Middle frontal gyrus (tissue), 1 donor: ENCODE measurements around the gene DIP2C.
"Not testable (repeated sequence)": the region's sequence is repeated elsewhere in the genome, so short reads cannot be mapped to it uniquely, and the experiment has no call there.

Experiments
- DNase-seq: peaks from one replicate; pipeline ENCODE4 v3.0.0-alpha.2; 2015; ENCODE audit warnings: low spot score; ENCODE audit errors: extremely low spot score

The DIP2C gene

DNA sequence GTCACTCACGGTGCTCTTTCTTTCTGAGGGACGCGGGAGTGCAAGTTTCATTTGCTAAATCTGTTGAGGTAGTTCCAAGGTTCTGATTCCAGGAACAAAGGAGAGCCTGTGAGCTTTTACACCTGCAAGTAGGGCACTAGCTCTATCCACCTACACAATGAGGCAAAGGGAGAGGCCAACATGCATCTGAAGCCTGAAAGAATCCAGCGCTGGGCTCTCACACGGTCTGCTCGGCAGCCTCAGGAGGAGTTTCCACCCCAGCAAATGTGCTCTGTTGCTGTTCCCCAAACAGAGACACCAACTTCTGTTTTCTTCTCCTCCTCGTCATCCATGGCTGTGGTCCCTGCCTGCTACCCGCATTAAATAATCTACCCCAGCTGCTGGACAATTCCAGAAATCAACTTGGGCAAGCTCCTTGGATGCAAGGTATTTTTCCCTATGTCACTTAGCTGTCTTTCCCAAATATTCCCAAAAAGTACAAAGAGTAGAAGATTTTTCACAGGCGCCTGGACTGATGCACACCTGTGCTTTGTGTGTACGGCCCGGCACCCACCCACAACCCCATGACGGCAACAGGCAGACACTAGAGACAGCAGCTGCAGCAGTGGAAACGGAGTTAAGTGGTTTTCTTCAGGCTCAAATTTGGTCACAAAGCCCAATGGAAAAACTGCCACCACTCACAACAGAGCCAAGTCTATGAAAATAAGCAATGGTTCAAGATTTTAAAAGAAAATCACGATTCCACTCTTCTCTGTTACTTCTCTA is 377.4 kb downstream of the DIP2C start:
- DNase-seq, result no peak

DNA sequence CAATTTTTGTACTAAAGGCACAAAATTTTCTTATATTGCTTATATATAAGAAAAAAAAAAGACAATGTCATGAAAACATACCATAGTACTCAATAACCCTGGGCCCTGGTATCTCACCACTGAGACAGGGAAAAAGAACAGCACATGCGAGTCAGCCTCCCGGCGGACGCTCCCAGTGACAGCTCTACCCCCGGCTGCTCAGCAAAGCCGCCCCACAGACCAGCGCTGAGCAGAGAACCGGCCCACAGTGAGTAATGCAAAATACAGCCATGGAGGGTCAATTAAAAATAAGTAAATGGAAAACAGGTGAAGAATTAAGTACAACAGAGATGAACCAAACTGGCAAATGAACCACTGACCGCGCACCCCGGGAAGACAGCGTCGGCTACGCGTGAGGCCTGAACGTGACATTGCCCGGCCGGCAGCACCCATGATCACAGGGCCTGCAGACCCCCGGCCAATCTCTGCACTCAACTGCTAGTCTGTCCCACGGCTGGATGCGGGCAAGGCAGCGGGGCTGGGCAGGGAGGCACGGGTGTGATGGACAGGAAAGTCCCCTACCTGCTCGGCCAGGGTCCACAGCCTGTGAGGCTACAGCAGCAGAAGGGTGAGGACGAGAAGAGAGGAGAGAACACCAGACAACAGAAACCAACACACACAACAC is 378.4 kb downstream of the DIP2C start:
- no peak for DNase-seq

DNA sequence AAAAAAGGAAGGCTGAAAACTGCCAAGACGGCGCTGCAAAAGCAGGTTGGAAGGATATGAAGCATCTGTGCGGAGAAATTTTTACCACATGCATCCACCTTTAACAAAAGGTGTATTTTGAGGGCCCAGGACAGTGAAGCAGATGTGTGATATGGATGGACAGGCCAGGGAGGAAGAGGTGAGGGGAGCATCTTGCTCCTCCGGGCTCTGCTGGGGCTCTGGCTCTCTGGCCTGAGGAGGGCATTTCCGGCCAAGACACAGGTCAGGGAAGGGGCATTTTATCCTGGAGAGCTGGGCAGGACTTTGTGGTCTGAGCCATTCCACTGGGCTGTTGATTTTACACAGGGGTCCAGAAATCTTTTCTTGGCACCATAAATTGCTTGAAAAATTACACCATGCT is 379.1 kb downstream of the DIP2C start:
- DNase-seq, result no peak

DNA sequence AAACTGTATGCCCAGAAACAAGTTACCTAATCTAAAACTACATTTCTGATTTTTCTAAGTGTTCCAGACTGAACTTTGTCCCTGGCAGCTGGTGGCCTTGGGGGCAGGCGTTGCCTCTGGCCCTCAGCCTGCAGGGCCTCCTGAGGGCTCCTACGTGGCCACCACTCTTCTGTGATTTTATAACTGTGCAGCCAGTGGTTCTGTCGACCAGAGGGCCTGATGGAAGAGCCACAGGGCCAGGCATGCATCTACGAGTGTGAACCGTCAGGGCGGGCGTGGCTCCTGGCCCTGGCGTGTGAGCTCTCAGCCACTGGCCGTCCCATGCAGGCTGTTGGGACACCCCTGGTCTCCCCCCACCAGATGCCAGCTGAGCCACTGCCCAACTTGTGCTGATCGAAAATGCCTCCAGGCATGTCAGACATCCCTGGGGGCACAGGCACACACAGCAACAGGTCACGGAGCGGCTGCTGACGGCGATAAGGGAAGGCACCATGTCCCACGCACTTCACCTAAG is 380.8 kb downstream of the DIP2C start:
- no peak for DNase-seq

DNA sequence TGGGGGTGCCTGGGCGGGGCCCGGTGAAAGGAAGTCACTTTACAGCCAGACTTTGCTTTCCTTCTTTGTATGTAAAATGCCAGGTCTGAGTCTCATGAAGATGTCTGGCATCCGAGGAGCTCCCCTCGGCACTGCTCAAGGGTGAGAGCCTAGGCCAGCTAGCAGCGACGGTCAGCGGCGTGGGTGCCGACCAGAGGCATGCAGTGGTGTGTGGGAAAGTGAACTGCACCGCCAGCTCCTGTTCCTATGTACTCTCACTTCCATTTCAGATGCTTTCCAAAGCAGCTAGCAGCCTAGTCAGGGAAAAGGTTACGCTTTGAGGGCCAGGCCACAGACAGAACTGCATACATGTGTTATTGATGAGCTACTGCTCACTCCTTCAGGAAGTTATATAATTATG is 381.4 kb downstream of the DIP2C start:
- DNase-seq, result no peak

DNA sequence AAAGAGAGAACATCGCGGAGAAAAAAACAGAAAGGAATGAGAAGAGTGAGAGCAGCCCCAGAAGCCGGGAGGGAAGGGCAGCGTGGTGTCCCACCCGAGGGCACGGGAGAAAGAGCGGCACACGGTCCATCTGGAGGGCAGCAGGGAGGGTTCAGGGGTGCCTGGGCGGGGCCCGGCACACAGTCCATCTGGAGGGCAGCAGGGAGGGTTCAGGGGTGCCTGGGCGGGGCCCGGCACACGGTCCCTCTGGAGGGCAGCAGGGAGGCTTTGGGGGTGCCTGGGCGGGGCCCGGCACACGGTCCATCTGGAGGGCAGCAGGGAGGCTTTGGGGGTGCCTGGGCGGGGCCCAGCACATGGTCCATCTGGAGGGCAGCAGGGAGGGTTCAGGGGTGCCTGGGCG is 381.8 kb downstream of the DIP2C start:
- no peak for DNase-seq

DNA sequence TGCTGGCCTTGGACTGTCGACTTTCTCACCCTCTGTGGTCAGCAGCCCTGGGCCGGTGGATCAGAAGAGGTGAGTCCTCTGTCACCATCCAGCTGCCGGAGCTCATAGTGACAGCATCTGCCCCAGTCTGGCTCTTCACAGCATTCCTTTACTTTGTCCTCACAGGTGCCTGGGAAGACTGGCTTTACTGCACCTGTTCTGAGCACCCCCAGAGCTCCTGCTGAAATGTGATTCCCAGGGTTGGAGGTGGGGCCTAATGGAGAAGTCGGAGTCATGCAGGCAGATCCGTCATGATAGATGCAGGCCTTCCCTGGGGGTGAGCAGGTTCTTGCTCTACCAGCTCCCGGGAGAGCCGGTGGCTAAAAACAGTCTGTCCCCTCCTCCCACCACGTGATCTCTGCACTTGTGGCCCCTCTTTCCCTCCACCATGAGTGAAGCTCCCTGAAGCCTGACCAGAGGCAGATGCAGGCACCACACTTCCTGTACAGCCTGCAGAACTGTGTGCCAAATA is 382.7 kb downstream of the DIP2C start:
- no peak for DNase-seq

DNA sequence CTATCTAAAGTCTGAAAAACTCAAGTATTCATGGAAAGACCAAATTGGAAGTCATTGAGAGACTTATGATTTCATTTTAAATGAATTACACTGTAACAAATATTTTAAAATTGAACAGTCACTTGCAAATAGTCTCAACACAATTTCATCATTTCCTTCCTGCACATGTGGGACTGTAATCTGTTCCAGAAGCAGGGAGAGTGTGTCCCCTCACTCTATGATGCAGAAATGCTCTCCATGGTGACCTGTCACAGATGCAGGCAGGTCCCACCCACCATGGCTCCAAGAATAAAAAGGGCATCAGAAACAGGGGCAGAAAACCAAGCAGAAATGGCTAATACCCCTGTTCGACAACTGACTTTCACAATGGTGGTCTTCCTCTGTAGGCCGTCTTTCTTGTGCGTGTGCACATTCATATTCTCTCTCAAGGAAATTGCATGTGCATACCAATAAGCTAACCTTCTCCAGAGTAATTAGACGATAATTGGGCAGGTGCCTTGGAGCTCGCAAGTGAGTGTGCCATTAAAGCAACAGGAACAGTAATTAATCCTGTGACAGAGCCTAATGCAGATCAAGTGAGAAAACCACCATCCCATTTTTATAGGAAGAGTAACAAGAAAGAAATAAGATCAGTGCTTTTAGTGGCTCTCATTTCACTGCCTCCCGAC is 383.3 kb downstream of the DIP2C start:
- DNase-seq, result no peak

DNA sequence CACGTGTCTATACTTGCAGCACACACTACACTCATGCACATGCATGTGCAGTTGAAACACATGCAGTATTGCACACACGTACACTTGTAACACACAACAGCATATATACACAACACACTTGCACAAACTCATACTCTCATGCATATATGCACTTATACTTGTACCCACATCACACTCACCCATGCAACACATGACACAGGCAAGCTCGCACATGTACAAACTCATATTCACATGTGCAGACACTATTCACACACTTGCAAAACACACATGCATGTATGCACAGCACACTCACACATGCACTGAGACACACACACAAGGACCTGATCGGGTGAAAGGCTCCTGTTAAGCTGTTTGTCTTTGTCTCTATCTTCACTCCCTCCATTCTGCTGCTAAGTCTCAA is 384.4 kb downstream of the DIP2C start:
- no peak for DNase-seq

DNA sequence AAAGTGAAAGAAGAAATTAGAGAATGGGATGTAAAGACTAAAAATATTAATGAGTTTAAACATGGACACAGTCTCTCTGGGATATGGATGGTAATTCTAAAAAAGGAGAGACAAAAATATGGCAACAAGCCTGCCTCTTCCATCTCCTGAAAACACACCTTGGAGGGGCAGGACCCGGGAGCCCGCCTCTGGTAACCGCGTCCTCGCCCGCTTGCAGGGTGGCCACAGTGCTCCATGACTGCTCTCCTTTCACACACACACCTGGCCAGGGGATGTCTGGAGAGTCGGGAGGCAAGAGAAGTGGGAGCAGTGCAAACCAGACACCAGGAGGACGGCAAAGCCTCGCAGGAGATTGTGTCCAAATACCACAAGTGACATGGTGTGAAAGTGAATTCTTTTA is 387.9 kb downstream of the DIP2C start:
- DNase-seq, result no peak

DNA sequence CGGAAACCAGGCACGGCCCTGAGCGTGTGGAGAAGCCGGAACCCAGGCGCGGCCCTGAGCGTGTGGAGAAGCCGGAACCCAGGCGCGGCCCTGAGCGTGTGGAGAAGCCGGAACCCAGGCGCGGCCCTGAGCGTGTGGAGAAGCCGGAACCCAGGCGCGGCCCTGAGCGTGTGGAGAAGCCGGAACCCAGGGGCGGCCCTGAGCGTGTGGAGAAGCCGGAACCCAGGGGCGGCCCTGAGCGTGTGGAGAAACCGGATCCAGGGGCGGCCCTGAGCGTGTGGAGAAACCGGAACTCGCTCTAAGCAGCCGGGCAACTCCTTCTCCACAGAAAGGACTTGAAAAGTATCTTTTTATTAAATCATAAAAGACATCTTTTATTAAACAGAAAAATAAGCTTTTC is 388.9 kb downstream of the DIP2C start:
- not testable (repeated sequence) for DNase-seq

DNA sequence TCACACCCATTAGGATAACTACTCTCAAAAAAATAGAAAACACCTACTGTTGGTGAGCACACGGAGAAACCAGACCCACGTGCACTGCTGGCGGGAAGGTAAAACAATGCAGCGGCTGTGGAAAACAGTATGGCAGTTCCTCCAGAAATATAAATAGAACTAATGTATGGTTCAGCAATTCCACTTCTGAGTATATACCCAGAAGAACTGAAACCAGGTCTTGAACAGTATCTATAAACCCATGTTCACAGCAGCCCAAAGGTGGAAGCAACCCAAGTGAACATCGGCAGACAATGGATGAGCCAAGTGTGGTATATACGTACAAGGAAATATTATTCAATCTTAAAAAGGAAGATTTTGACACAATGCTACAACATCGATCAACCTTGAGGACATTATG is 389.5 kb downstream of the DIP2C start:
- DNase-seq, result no peak

DNA sequence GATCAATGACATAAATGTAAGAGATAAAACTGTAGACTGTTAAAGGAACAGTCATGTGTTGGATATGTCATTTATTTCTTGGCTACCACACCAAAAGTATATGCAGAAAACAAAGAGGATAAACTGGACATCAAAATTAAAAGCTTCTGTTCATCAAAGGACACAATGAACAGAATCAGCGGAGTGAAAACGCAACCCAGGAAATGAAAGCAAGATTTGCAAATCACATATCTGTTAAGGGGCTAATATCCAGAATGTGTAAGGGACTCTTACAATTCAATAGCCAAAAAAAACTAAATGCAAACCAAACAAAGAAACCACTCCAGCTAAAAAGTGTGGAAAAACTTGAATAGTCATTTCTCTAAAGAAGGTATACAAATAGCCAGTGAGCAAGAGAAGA is 390.0 kb downstream of the DIP2C start:
- DNase-seq, result no peak

DNA sequence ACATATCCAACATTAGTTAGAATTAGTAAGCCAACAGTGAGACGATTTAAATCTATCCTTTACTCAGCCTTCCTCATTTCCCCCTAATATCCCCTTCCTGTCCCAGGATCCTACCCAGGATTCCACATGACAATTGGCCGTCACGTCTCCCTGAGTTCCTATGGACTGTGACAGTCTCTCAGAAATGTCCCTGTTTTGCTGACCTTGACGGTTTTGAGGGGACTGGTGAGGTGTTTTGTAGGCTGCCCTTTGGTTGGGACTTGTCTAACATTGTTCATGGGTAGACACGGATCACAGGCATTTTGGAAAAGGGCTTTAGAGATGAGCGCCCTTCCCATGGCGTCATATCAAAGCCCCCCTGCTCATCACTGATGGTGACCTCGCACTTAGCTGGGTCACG is 391.4 kb downstream of the DIP2C start:
- no peak for DNase-seq

DNA sequence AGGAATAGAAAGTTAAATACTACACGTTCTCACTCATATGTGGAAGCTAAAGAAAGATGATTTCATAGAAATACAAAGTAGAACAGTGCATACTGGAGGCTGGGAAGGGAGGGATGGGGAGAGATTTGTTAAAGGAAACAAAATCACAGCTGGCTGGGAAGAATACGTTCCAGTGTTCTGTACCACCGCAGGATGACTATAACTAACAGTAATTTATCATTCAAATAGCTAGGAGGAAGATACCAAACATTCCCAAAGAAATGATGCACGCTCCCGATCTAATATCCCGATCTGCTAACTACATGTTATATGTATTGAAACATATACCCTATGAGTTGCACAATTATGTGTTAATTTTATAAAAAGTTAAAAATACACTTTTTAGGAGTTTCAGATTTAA is 391.9 kb downstream of the DIP2C start:
- DNase-seq, result no peak

DNA sequence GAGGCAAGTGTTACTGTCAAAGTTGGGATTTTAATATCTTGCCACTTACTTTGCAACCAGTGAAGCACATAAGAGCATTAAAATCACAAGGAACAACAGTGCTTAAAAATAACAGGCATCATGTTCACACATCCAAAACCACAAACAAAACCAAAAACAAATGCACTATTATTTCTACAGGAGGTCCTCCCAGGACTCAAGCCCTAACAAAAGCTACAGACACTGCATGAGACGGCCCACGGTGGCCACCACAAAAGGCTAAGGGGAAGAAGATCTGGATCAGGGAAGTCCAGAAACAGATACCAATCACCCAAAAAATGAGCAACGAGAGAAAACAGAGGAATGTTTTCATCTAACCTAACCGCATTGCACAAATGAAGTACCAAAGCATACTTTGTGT is 395.8 kb downstream of the DIP2C start:
- DNase-seq, result no peak

DNA sequence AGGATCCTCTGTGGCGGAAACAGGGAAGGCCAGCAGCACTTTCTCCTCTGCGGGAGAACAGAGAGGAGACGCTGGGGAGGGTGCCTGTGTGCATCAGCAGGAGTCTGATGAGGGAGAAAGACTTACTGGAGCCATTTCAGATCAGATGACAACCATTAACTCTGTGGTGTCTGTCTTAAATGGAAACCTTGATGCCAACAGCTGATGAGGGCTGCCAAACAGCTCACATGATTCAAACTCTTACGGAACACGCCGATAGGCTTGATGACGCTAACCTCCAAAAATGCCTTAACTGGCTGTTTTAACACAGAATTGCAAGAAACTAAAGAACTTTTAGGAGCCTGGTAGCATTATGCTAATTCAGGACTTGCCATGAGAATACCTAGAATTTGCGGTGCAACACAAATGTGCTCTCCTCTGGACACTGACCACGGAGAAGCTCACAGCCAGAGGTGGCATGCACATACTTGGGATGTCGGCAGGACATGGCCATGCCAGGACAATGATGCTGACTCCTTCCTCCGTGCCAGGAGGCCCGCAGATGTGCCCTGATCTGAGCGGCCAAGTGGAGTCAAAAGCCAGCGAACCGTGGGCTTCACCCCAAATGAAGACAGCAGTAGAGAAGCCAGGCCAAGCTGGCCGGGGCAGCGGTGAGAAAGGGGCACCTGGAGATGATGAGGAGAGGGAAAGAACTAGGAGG is 399.3 kb downstream of the DIP2C start:
- no peak for DNase-seq

DNA sequence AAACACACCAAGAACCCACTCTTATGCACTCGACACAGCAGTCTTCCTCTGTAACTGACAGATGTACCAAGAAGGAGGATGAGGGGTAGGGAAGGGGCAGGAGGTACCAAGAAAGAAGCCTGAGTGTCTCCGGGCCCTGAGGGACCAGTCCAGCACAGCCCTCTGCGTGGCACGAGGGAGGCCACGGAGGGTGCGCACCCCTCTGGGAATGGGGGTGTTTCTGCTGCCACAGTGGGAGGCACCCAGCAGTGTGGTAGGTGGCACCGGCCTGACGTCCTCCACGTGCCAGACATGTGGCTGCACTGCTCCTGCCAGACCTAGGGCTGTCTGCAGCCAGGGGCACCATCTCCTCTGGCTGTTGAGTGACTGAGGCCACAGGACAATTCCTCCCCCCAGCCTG is 399.9 kb downstream of the DIP2C start:
- DNase-seq, result no peak

DNA sequence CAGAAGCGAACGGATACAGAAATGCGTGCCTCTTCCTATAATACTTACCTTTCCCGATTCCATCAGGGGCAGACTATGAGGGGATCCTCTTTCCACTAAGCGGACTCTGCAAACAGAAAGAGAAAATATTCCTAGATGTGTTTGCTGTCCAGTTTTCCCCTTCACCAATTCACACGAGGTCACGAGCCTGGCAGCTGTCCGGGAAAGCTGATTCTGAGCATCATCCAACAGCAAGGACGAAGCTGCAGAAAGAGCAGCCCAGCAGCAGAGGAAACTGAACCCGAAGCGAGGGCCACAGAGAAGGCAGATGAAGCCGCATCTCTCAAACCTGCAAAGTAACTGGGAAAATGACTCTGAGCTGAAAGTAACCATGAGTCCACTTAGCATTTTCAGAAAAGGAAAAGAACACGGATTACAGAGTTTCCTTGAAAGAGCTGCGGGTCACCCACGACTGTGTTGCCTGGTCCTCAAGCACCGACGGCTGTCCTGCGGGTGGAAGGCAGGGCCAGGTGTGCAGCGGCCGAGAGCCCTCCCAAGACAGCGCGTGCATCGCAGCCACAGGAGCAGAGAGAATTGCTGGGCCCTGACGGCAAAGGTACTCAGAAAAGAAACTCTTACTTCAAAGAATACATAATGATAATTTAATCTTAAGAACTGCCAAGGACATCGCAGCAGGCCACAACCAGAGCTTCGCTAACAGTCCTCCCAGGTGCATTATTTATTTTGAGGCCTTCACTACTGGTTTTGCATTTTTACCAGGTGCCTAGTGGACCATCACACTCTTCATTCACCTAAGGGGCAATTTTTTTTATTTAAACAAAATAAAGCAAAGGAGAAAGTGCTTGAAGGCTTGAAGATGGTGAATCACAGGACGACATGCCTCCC is 400.9 kb downstream of the DIP2C start:
- no peak for DNase-seq

DNA sequence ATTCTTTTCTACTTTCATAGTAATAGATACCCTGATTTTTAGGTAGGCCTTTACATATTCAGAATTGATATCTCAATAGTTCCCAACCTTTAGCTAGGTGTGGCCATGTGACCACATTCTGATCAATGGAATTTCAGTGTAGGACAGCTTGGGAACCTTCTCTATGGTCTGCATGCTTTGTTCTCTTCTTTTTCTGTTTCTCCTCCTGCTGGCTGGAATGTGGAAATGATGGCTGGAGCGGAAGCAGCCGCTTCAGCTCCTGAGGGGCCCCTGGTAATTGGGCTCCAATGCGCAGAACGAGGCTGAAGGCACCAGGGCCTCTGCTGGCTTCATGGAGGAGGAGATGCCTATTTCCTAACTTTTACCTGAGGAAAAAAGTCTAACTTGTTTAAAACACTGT is 401.7 kb downstream of the DIP2C start:
- no peak for DNase-seq
